K562 (cell line): ENCODE measurements around the gene PCBP4. TPM values are rescaled to one million over a fixed set of nuclear protein-coding genes. Genes with fewer than 3 reads are reported as not detected.

Experiments used
- ATAC-seq: fragments of 200-7000 bp; cut with Tn5 transposase; 3 replicates; pipeline ENCODE4 v1.9.1; 2020; ENCODE audit warnings: moderate library complexity
- BruUV-seq: library from RNA; stranded (reverse); fragments of 400-500 nt; replicated peaks from 2 replicates; lab custom pipeline; 2021; lab: Mats Ljungman, UMichigan
- CTCF ChIA-PET: fragments of 300-600 bp; formaldehyde crosslinking; extraction: SDS; loops from one replicate; lab custom pipeline; 2021; ENCODE audit warnings: low intra/inter-chr PET ratio; lab: Yijun Ruan, JAX
- POLR2A ChIA-PET: fragments of 300-600, 350-650 bp; sonication (Branson Sonifier 250); formaldehyde crosslinking; extraction: SDS; loops from one replicate; lab custom pipeline; 2021; ENCODE audit warnings: antibody characterized with exemption, inconsistent platforms; lab: Yijun Ruan, JAX
- DNase-seq, 4 experiments: peaks; one replicate each; pipeline versions ENCODE4 v3.0.0 to v3.0.0-alpha.2; 2011 to 2018; ENCODE audit warnings: low spot score in 3 of 4, mixed read lengths in 3 of 4; ENCODE audit errors: extremely low read depth in 1 of 4
- FAIRE-seq: peaks from 2 replicates; lab custom pipeline; 2011; peaks lifted over from hg19 to GRCh38; lab: Jason Lieb, UNC
- H2AFZ ChIP-seq: 2 replicates; pipeline ENCODE4 v1.6.0; 2011; ENCODE audit warnings: low read depth, low read length, control low read depth, inconsistent platforms
- H3K27ac ChIP-seq: fragments of 200-600 bp; 3 replicates; pipeline ENCODE4 v1.8.0; 2011; ENCODE audit warnings: low read depth, mild to moderate bottlenecking, control low read depth, inconsistent platforms, low read length, moderate library complexity, mixed read lengths; ENCODE audit errors: extremely low read depth
- H3K27me3 ChIP-seq, 2 experiments: fragments of 300-600 bp in 1 of 2; 2 replicates in 1 of 2; 3 replicates in 1 of 2; pipeline versions ENCODE4 v1.6.0 to v1.8.0; 2011; ENCODE audit warnings: inconsistent platforms in 2 of 2, low read length in 2 of 2, mild to moderate bottlenecking in 1 of 2, mixed read lengths in 1 of 2, moderate library complexity in 1 of 2; ENCODE audit not compliant: control insufficient read depth in 2 of 2, insufficient read depth in 2 of 2
- H3K36me3 ChIP-seq: fragments of 300-600 bp; 3 replicates; pipeline ENCODE4 v1.8.0; 2011; ENCODE audit warnings: mild to moderate bottlenecking, low read length, inconsistent platforms; ENCODE audit not compliant: control insufficient read depth, insufficient read depth
- H3K4me1 ChIP-seq, 2 experiments: fragments of 200-600 bp in 1 of 2; replicated peaks in 1 of 2; 2 replicates in 1 of 2; 3 replicates in 1 of 2; pipeline versions ENCODE4 v1.5.1 to v1.8.0; 2011; ENCODE audit warnings: inconsistent platforms in 2 of 2, low read length in 2 of 2, mild to moderate bottlenecking in 1 of 2, mixed read lengths in 1 of 2, moderate library complexity in 1 of 2; ENCODE audit not compliant: control insufficient read depth in 2 of 2, insufficient read depth in 2 of 2
- H3K4me2 ChIP-seq: 2 replicates; pipeline ENCODE4 v1.6.1; 2011; ENCODE audit warnings: low read length, control low read depth, inconsistent platforms, mixed read lengths; ENCODE audit not compliant: insufficient read depth
- H3K4me3 ChIP-seq: fragments of 200-600 bp; sonication (generic), shearing (Covaris generic); 2 replicates; pipeline ENCODE4 v1.5.1; 2016; ENCODE audit warnings: control low read depth, inconsistent platforms
- H3K79me2 ChIP-seq: fragments of 200-600 bp; 3 replicates; pipeline ENCODE4 v1.8.0; 2011; ENCODE audit warnings: low read length, inconsistent platforms; ENCODE audit not compliant: control insufficient read depth, insufficient read depth
- H3K9ac ChIP-seq, 2 experiments: 2 replicates each; pipeline versions ENCODE4 v1.6.0 to v1.6.1; 2011; ENCODE audit warnings: low read depth in 2 of 2, low read length in 2 of 2, control low read depth in 1 of 2, inconsistent platforms in 1 of 2, mild to moderate bottlenecking in 1 of 2, mixed read lengths in 1 of 2; ENCODE audit not compliant: insufficient read depth in 1 of 2
- H3K9me1 ChIP-seq: one replicate; pipeline ENCODE4 v1.6.0; 2011; ENCODE audit warnings: inconsistent platforms, mild to moderate bottlenecking, low read length, moderate library complexity; ENCODE audit not compliant: control insufficient read depth, insufficient read depth
- H3K9me3 ChIP-seq: replicated peaks from 2 replicates; pipeline ENCODE4 v1.5.1; 2011; ENCODE audit warnings: low read depth, low read length, inconsistent platforms; ENCODE audit not compliant: control insufficient read depth, insufficient read depth
- H4K20me1 ChIP-seq: replicated peaks from 2 replicates; pipeline ENCODE4 v1.6.1; 2011; ENCODE audit warnings: low read length, inconsistent platforms, mixed read lengths; ENCODE audit not compliant: control insufficient read depth, insufficient read depth
- POLR2G ChIP-seq: fragments of 200-400 bp; formaldehyde crosslinking; IDR thresholded peaks from 2 replicates; pipeline ENCODE4 v1.6.1; 2017; ENCODE audit warnings: low read depth, mild to moderate bottlenecking, antibody characterized with exemption, low read length, moderate library complexity
- RBFOX2 ChIP-seq: fragments of 200-400 bp; formaldehyde crosslinking; IDR thresholded peaks from 2 replicates; pipeline ENCODE4 v1.6.1; 2017; ENCODE audit warnings: low read depth, mild to moderate bottlenecking, low read length, moderate library complexity
- ZNF280B ChIP-seq: fragments of 250-450 bp; sonication (Bioruptor Pico); IDR thresholded peaks from 2 replicates; pipeline ENCODE4 v1.5.1; 2021; ENCODE audit warnings: mild to moderate bottlenecking
- WGBS: fragments of 100-300 bp; shearing (Covaris generic); methylation state at CpG from one replicate; pipeline ENCODE4 v1.1.6; 2016; ENCODE audit warnings: low coverage, mixed read lengths; ENCODE audit not compliant: insufficient coverage; ENCODE audit errors: missing lambda C conversion rate; 5-methylcytosine and 5-hydroxymethylcytosine counted together
- in situ Hi-C: fragments of 300-500 bp; cut with MboI; formaldehyde crosslinking; loops from 4 replicates; pipeline ENCODE4 v1.15.0; 2018; ENCODE audit warnings: inconsistent platforms, mixed read lengths
- intact Hi-C: fragments of 100-400 bp; cut with micrococcal nuclease; formaldehyde crosslinking; loops from 2 replicates; pipeline ENCODE4 v1.14.2; 2022
- polyA plus RNA-seq, 8 experiments: library from polyadenylated mRNA; depleted of rRNA in 4 of 8; stranded (reverse) in 5 of 8; unstranded in 3 of 8; fragments of >200 nt; fragmentation: Nextera tagmentation in 2 of 8; fragmentation: Illumina TruSeq in 1 of 8; extraction: Ambion mirVana in 2 of 8; extraction: Trizol in 1 of 8; gene quantifications; 2 replicates each; pipeline versions ENCODE4 v1.2.1 to v1.2.3, GENCODE V29; 2011 to 2014; ENCODE audit warnings: inconsistent platforms in 1 of 8, missing spikeins in 1 of 8
- total RNA-seq, 7 experiments: library from RNA; depleted of rRNA in 6 of 7; stranded (reverse); fragments of >200 nt in 6 of 7; fragmentation: Illumina TruSeq in 2 of 7; extraction: Trizol in 2 of 7; gene quantifications; 2 replicates each; pipeline versions ENCODE4 v1.2.1 to v1.2.3, GENCODE V29; 2011 to 2021; ENCODE audit warnings: low replicate concordance in 1 of 7

PCBP4 gene
- total and polyA plus RNA-seq, 9 of the 15 experiments (the other 6 are each of a cell fraction or from before 2014, with no cell fraction given): 0.06 to 5.8 (median 2.6) TPM

DNA sequence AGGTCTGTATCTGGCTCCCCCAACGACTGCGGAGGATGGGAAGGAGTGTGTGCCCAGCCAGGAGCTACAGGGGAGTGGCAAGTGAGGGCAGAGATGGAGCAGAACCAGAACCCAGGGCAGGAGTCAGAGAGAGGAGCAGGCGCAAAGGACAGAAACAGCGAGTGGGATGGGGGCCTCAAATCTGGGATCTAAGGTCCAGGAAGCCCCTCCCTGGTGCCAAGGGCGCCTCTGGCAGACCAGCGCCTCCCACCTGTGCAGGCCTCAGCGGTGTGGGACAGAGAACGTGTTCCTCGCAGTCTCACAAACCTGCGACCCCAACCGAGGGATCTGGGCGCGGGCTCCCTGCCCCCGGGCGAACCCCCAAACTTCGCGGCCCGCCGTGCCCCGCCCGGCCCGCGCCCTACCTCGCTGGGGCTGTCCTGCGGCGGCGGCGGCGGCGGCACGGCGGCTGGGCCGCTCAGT, 301 bp downstream of the PCBP4 start:
- Histone ChIP-seq H3K4me1 (peaks cover 2 to 54% of the 10 kb centered on the region in 2 experiments; a peak in 4 of 5 replicates), H3K79me2 (peaks cover 11% of the 10 kb centered on the region; the same call in 2 of the 3 replicates), H3K27me3 (peaks cover 0 to 12% of the 10 kb centered on the region in 2 experiments; a peak in 2 of 5 replicates), H3K9me3 (no peaks in the 10 kb centered on the region), H2AFZ (no peak overlapping the region), H3K4me2 (peak overlapping the region; percentile 32; the same call in 1 of the 2 replicates), H3K9me1 (peaks cover 3% of the 10 kb centered on the region), H4K20me1 (0 out of 2 replicates have a peak, but pooled peaks cover 6% of the 10 kb centered on the region), H3K27ac (no peak overlapping the region), H3K4me3 (peak overlapping the region; percentile 42), H3K9ac (peak overlapping the region in 1 of 2 experiments; percentile 90; a peak in 3 of 4 replicates), H3K36me3 (peaks cover 34% of the 10 kb centered on the region; the same call in 1 of the 3 replicates)
- ATAC-seq: peak; percentile 4; the same call in 2 of the 3 replicates
- DNase-seq: peak in 1 of 4 experiments; percentile 20
- no TSS peak for BruUV-seq
- in situ Hi-C loops (no loop called here), intact Hi-C loops (no loop called here)
- POLR2A ChIA-PET: interaction anchor here (0.6 kb wide), 3 partner anchors 103 to 489 kb away, joined by 3 read pairs; no protein-coding TSS in a partner anchor
- no peak for FAIRE-seq
- CTCF ChIA-PET: no interaction called here
- TF ChIP-seq RBFOX2 (0 out of 2 replicates have a peak, but pooled peaks have one; percentile 13), POLR2G (peak; percentile 56; the same call in 1 of the 2 replicates), ZNF280B (CRISPR knock-in tag) (no peak)
- WGBS: 27% methylated on average over 8 of the region's 33 CpGs
